Caco-2 (cell line): ENCODE results near the gene AAMDC. TPM values are rescaled to one million over a fixed set of nuclear protein-coding genes. Genes with fewer than 3 reads are reported as not detected.

Experiments
- BruUV-seq: library from RNA; stranded (reverse); fragments of 400-500 nt; replicated peaks from 2 replicates; lab custom pipeline; 2021; lab: Mats Ljungman, UMichigan
- CTCF ChIA-PET: fragments of 300-600 bp; sonication (Branson Sonifier 250); formaldehyde crosslinking; loops from one replicate; lab custom pipeline; 2022; ENCODE audit warnings: antibody characterized with exemption; lab: Charles Lee
- POLR2A ChIA-PET: fragments of 300-600 bp; sonication (Branson Sonifier 250); formaldehyde crosslinking; loops from one replicate; lab custom pipeline; 2022; ENCODE audit warnings: antibody characterized with exemption; lab: Charles Lee
- DNase-seq, 2 experiments: peaks; one replicate each; pipeline versions ENCODE4 v3.0.0 to v3.0.0-alpha.2; 2020 to 2022
- H3K27me3 ChIP-seq: replicated peaks from 2 replicates; pipeline ENCODE4 v1.6.0; 2011; ENCODE audit warnings: low read length; ENCODE audit not compliant: control insufficient read depth, insufficient read depth
- H3K36me3 ChIP-seq: 2 replicates; pipeline ENCODE4 v1.5.1; 2011; ENCODE audit warnings: low read length; ENCODE audit not compliant: control insufficient read depth, insufficient read depth
- H3K4me1 ChIP-seq: fragments of 250-450 bp; sonication (Bioruptor Pico); 2 replicates; pipeline ENCODE4 v1.5.1; 2020; ENCODE audit warnings: mild to moderate bottlenecking
- H3K4me3 ChIP-seq: 2 replicates; pipeline ENCODE4 v1.5.1; 2011; ENCODE audit warnings: low read depth, mild to moderate bottlenecking, control low read depth, low read length
- H3K9me3 ChIP-seq: fragments of 250-450 bp; sonication (Bioruptor Pico); 2 replicates; pipeline ENCODE4 v1.5.1; 2020; ENCODE audit warnings: mild to moderate bottlenecking, moderate library complexity
- H3K27ac Mint-ChIP-seq: one replicate; pipeline ENCODE4 v1.8.0; 2022; ENCODE audit warnings: mixed read lengths; ENCODE audit not compliant: unreplicated experiment
- H3K27me3 Mint-ChIP-seq: one replicate; pipeline ENCODE4 v1.8.0; 2022; ENCODE audit warnings: mixed read lengths; ENCODE audit not compliant: insufficient read depth, unreplicated experiment
- H3K36me3 Mint-ChIP-seq: one replicate; pipeline ENCODE4 v1.8.0; 2022; ENCODE audit warnings: mild to moderate bottlenecking, mixed read lengths; ENCODE audit not compliant: insufficient read depth, unreplicated experiment
- H3K4me1 Mint-ChIP-seq: one replicate; pipeline ENCODE4 v1.8.0; 2022; ENCODE audit warnings: low read depth, mixed read lengths; ENCODE audit not compliant: unreplicated experiment
- H3K4me3 Mint-ChIP-seq: one replicate; pipeline ENCODE4 v1.8.0; 2022; ENCODE audit warnings: mild to moderate bottlenecking, moderate library complexity, mixed read lengths; ENCODE audit not compliant: unreplicated experiment
- H3K9me3 Mint-ChIP-seq: one replicate; pipeline ENCODE4 v1.8.0; 2022; ENCODE audit warnings: mixed read lengths; ENCODE audit not compliant: unreplicated experiment
- intact Hi-C: fragments of 100-400 bp; cut with micrococcal nuclease; formaldehyde crosslinking; loops from one replicate; pipeline ENCODE4 v1.10.0; 2022; ENCODE audit not compliant: unreplicated experiment
- total RNA-seq: library from RNA; stranded (reverse); gene quantifications from 2 replicates; pipeline ENCODE4 v1.2.3, GENCODE V29; 2022
- TF ChIP-seq, protein P1 (sequence below), 2 experiments: fragments of 200-600 bp in 1 of 2; IDR thresholded peaks; 1 replicate in 1 of 2; 2 replicates in 1 of 2; pipeline versions ENCODE4 v1.5.1 to v1.8.0; 2011 to 2022; ENCODE audit warnings: antibody characterized with exemption in 1 of 2, control low read depth in 1 of 2, inconsistent platforms in 1 of 2, low read depth in 1 of 2, low read length in 1 of 2, mild to moderate bottlenecking in 1 of 2, moderate library complexity in 1 of 2; ENCODE audit not compliant: insufficient read depth in 1 of 2, severe bottlenecking in 1 of 2, unreplicated experiment in 1 of 2

Gene AAMDC
- total RNA-seq, 1 experiment from 2014 or later, result 89.7 TPM

DNA sequence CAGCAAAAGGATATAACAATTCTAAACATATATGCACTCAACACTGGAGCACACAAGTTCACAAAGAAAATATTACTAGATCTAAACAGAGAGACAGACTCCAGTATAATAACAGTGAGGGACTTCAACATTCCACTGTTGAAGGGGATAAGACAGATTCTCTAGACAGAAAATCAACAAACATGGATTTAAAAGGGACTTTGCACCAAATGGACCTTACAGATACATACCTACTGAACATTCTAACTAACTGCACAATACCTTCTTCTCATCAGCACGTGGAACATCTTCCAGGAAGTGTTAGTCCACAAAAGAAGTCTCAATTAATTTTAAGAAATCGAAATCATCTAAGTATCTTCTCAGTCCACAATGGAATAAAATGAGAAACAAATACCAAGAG is 27.0 kb upstream of the AAMDC start:
- peaks cover 39% of the 10 kb centered on the region for H3K4me1 Mint-ChIP-seq
- H3K27me3 Mint-ChIP-seq, result no peaks in the 10 kb centered on the region
- H3K4me1 ChIP-seq, result peaks cover 17% of the 10 kb centered on the region
- ChIA-PET CTCF (no interaction called here), POLR2A (no interaction called here)
- intact Hi-C loops, result no loop called here
- BruUV-seq, result no TSS peak
- no peak overlapping the region for H3K4me3 ChIP-seq
- peaks cover 70% of the 10 kb centered on the region for H3K36me3 Mint-ChIP-seq
- H3K9me3 ChIP-seq, result peaks cover 27% of the 10 kb centered on the region
- H3K4me3 Mint-ChIP-seq, result peak overlapping the region; percentile 26
- TF ChIP-seq, protein P1, sequence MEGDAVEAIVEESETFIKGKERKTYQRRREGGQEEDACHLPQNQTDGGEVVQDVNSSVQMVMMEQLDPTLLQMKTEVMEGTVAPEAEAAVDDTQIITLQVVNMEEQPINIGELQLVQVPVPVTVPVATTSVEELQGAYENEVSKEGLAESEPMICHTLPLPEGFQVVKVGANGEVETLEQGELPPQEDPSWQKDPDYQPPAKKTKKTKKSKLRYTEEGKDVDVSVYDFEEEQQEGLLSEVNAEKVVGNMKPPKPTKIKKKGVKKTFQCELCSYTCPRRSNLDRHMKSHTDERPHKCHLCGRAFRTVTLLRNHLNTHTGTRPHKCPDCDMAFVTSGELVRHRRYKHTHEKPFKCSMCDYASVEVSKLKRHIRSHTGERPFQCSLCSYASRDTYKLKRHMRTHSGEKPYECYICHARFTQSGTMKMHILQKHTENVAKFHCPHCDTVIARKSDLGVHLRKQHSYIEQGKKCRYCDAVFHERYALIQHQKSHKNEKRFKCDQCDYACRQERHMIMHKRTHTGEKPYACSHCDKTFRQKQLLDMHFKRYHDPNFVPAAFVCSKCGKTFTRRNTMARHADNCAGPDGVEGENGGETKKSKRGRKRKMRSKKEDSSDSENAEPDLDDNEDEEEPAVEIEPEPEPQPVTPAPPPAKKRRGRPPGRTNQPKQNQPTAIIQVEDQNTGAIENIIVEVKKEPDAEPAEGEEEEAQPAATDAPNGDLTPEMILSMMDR (IDR thresholded peaks at IDR 0.05; ENCODE audit: insufficient read depth in 1 of 2, low read depth in 1 of 2, low read length in 1 of 2, severe bottlenecking in 1 of 2, unreplicated experiment in 1 of 2), result no peak
- H3K27ac Mint-ChIP-seq, result peak overlapping the region; percentile 10
- H3K27me3 ChIP-seq, result no peaks in the 10 kb centered on the region
- peak in 1 of 2 experiments; percentile 29 for DNase-seq
- H3K36me3 ChIP-seq, result peaks cover 10% of the 10 kb centered on the region; the same call in 1 of the 2 replicates
- H3K9me3 Mint-ChIP-seq, result peaks cover 26% of the 10 kb centered on the region

DNA sequence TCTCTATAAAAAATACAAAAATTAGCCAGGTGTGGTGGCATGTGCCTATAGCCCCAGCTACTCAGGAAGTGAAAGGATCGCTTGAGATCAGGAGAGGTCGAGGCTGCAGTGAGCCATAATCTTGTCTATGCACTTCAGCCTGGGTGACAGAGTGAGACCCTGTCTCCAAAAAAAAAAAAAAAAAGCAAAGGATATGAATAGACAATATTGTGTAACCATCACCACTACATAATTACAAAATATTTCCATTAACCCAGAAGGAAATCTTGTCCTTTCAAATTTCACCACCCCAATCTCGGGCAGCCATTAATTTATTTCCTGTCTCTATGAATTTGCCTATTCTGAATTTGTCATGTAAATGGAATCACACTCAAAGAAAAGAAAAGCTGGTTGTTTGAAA is 21.6 kb upstream of the AAMDC start:
- H3K36me3 Mint-ChIP-seq, result peaks cover 60% of the 10 kb centered on the region
- H3K9me3 Mint-ChIP-seq, result no peaks in the 10 kb centered on the region
- no peak overlapping the region for H3K4me3 Mint-ChIP-seq
- ChIA-PET POLR2A (no interaction called here), CTCF (no interaction called here)
- H3K36me3 ChIP-seq, result peaks cover 3% of the 10 kb centered on the region; the same call in 1 of the 2 replicates
- TF ChIP-seq, protein P1 (IDR thresholded peaks at IDR 0.05; ENCODE audit: insufficient read depth in 1 of 2, low read depth in 1 of 2, low read length in 1 of 2, severe bottlenecking in 1 of 2, unreplicated experiment in 1 of 2), result no peak
- no peak for DNase-seq
- no peaks in the 10 kb centered on the region for H3K27me3 Mint-ChIP-seq
- no TSS peak for BruUV-seq
- no peaks in the 10 kb centered on the region for H3K9me3 ChIP-seq
- H3K4me1 Mint-ChIP-seq, result peaks cover 44% of the 10 kb centered on the region
- no peaks in the 10 kb centered on the region for H3K27me3 ChIP-seq
- peak overlapping the region; percentile 60 for H3K27ac Mint-ChIP-seq
- no peak overlapping the region for H3K4me3 ChIP-seq
- peaks cover 48% of the 10 kb centered on the region for H3K4me1 ChIP-seq
- intact Hi-C loops, result no loop called here

DNA sequence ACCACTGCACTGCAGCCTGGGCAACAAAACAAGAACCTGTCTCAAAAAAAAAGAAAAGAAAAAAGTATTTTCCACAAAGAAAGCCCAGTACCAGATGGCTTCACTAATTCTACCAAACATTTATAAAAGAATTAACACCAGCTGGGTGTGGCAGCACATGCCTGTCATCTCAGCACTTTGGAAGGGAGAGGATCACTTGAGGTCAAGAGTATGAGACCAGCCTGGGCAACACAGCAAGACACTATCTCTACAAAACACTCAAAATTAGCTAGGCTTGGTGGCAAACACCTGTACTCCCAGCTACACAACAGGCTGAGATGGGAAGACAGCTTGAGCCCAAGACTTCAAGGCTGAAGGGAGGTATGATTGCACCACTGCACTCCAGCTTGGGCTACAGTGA is 20.5 kb upstream of the AAMDC start:
- Mint-ChIP-seq H3K36me3 (peaks cover 58% of the 10 kb centered on the region), H3K4me3 (peak overlapping the region; percentile 64), H3K4me1 (peaks cover 34% of the 10 kb centered on the region), H3K27ac (peak overlapping the region; percentile 94), H3K27me3 (no peaks in the 10 kb centered on the region), H3K9me3 (no peaks in the 10 kb centered on the region)
- Histone ChIP-seq H3K9me3 (no peaks in the 10 kb centered on the region), H3K27me3 (no peaks in the 10 kb centered on the region), H3K4me1 (peaks cover 39% of the 10 kb centered on the region), H3K4me3 (no peak overlapping the region), H3K36me3 (peaks cover 3% of the 10 kb centered on the region; the same call in 1 of the 2 replicates)
- intact Hi-C loops, result no loop called here
- DNase-seq, result no peak
- ChIA-PET CTCF (interaction anchor here (0.9 kb wide), 1 partner anchor 246 kb away, joined by 3 read pairs; no protein-coding TSS in a partner anchor), POLR2A (interaction anchor here (0.6 to 2.0 kb wide), 2 partner anchors 19 to 181 kb away, joined by 3 to 15 read pairs; partner anchors contain the start of gene RSF1)
- TF ChIP-seq, protein P1 (IDR thresholded peaks at IDR 0.05; ENCODE audit: insufficient read depth in 1 of 2, low read depth in 1 of 2, low read length in 1 of 2, severe bottlenecking in 1 of 2, unreplicated experiment in 1 of 2), result no peak
- no TSS peak for BruUV-seq
